Activated CD4-positive, alpha-beta T cell treated with anti-CD3 and anti-CD28 coated beads for 36 hours (primary cell): Measurements from ENCODE around the gene ELFN1. TPM values are rescaled to one million over a fixed set of nuclear protein-coding genes. Genes with fewer than 3 reads are reported as not detected.

Experiments used
- ATAC-seq: fragments of 200-7000 bp; cut with Tn5 transposase; one replicate; pipeline ENCODE4 v1.10.0; 2021; ENCODE audit warnings: mild to moderate bottlenecking, moderate library complexity
- CTCF ChIA-PET: fragments of 350-600 bp; sonication (Branson Sonifier 250); formaldehyde crosslinking; loops from one replicate; lab custom pipeline; 2021; ENCODE audit warnings: antibody characterized with exemption; lab: Charles Lee
- POLR2A ChIA-PET: fragments of 350-600 bp; sonication (Branson Sonifier 250); formaldehyde crosslinking; loops from one replicate; lab custom pipeline; 2021; ENCODE audit warnings: antibody characterized with exemption, inconsistent platforms; lab: Charles Lee
- DNase-seq: peaks from one replicate; pipeline ENCODE4 v3.0.0-alpha.2; 2020
- H3K27ac Mint-ChIP-seq: one replicate; pipeline ENCODE4 v1.8.0; 2021; ENCODE audit warnings: mixed read lengths
- H3K27me3 Mint-ChIP-seq: one replicate; pipeline ENCODE4 v1.8.0; 2021; ENCODE audit warnings: mixed read lengths
- H3K36me3 Mint-ChIP-seq: one replicate; pipeline ENCODE4 v1.8.0; 2021; ENCODE audit warnings: low read depth, mixed read lengths
- H3K4me1 Mint-ChIP-seq: one replicate; pipeline ENCODE4 v1.8.0; 2021; ENCODE audit warnings: mixed read lengths
- H3K4me3 Mint-ChIP-seq: one replicate; pipeline ENCODE4 v1.8.0; 2021; ENCODE audit warnings: mild to moderate bottlenecking, moderate library complexity, mixed read lengths
- H3K9me3 Mint-ChIP-seq: one replicate; pipeline ENCODE4 v1.8.0; 2021; ENCODE audit warnings: low read depth, mixed read lengths
- intact Hi-C, 2 experiments: fragments of 100-400 bp; cut with DNase I in 1 of 2; cut with micrococcal nuclease in 1 of 2; formaldehyde crosslinking; loops; one replicate each; pipeline versions ENCODE4 v1.14.2 to v1.15.1; 2022 to 2024; cut with DNase I, micrococcal nuclease
- total RNA-seq, 2 experiments: library from RNA; stranded (reverse); gene quantifications; one replicate each; pipeline ENCODE4 v1.2.3, GENCODE V29; 2021

The ELFN1 gene
- total RNA-seq, 2 experiments from 2014 or later: 0.05 to 0.09 TPM

DNA sequence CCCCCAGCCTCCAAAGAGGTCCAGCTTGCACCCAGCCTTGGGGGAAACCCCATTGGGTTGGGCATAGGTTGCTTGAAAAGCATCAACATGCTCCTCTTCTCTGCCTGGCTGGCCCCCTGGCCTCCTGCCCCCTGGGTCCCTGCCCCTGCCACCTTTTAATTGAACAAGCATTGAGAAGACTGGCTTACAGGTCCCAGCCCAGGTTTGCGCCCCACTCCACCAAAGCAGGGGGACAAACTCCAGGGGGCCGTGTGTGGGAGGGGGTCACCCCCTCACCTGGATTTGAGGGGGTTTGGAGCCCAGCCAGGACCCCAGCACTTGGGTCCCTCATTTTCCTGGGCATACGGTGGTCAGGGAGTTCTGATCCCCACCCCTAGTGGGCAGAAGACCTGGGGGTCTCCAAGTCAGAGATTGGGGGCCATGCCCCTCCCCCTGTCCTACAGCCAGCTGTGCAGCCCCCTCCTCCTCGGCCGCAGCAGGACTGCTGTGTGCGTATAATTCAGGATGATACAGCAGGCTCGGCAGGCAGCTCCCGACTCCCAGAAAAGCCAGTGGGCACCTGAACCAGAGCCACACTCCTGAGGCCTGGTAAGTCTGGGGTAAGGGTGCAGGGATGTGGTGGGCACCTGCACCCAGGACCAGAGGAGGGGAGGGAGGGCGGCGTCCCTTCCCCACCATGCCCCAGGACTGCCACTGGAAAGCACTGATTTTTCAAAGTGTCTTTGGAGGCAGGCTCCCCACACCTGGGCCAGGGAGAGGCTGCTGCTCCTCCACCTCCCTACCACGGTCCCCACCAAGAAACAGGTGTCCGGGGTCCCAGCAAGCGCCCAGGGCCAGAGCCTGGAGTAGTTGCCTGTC is 1.7 kb downstream of the ELFN1 start:
- Mint-ChIP-seq H3K36me3 (no peaks in the 10 kb centered on the region), H3K27me3 (peaks cover 21% of the 10 kb centered on the region), H3K4me1 (peaks cover 6% of the 10 kb centered on the region), H3K4me3 (no peak overlapping the region), H3K27ac (no peak overlapping the region), H3K9me3 (no peaks in the 10 kb centered on the region)
- no peak for ATAC-seq
- ChIA-PET CTCF (no interaction called here), POLR2A (no interaction called here)
- intact Hi-C loops: no loop called here
- peak; percentile 6 for DNase-seq

DNA sequence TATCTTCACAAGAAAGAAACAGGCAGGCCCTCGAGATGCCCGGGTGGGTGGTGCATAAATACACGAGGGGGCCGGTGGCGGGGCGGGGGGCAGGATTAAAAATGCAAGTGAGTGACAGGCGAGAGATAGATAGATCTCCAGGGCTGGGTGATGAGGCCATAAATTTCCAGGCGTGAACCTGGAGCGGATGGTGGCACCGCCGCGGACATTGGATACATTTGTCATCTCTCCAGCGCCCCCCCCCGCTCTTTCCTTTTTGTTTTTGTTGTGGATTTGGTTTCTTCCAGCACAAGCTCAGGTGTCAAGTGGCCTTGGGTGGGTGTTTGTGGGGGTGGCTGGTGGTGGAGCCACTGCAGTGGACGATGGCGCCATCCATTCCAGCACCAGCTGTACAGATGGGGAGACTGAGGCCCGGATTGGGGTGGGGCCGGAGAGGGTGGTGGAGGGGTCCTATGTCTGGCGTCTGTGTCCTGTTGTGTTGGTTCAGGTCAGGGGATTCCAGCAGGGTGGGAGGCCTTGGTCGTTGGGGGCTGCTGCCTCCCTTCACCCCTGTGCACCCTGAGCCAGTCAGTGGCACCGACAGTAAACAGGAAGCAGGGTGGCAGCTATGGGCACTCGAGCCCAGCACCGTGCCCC is 2.9 kb downstream of the ELFN1 start:
- ChIA-PET CTCF (no interaction called here), POLR2A (no interaction called here)
- Mint-ChIP-seq H3K36me3 (no peaks in the 10 kb centered on the region), H3K9me3 (no peaks in the 10 kb centered on the region), H3K27me3 (peaks cover 18% of the 10 kb centered on the region), H3K27ac (no peak overlapping the region), H3K4me3 (no peak overlapping the region), H3K4me1 (peaks cover 5% of the 10 kb centered on the region)
- ATAC-seq: no peak
- DNase-seq: peak; percentile 1
- intact Hi-C loops: no loop called here

DNA sequence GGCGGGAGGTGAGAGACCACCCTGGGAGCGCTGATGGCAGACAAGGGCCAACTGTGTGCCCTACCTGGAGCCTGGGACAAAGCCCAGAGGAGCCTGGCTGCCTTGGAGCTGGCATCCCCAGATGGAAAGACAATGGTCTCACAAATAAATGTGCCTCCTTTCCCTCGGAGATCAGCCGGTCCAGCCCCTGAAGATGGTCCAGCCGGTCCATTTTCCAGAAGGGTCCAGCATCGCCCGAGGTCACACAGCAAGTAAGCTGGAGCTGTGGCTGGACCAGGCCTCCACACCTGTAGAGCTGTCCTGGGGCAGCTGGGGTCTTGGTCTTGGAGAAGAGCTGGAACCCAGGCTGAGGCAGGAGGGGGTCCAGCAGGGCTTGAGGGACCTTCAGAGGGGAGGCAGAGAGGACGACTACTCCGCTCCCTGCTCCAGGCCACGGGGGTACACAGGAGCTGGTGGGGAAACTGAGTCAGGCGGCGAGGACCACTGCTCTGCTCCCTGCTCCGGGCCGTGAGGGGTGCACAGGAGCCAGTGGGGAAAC is 3.6 kb downstream of the ELFN1 start:
- Mint-ChIP-seq H3K36me3 (no peaks in the 10 kb centered on the region), H3K27ac (no peak overlapping the region), H3K9me3 (no peaks in the 10 kb centered on the region), H3K4me1 (peaks cover 3% of the 10 kb centered on the region), H3K27me3 (peaks cover 13% of the 10 kb centered on the region), H3K4me3 (no peak overlapping the region)
- DNase-seq (no peak), ATAC-seq (no peak)
- intact Hi-C loops: no loop called here
- POLR2A ChIA-PET: no interaction called here
- CTCF ChIA-PET: no interaction called here

DNA sequence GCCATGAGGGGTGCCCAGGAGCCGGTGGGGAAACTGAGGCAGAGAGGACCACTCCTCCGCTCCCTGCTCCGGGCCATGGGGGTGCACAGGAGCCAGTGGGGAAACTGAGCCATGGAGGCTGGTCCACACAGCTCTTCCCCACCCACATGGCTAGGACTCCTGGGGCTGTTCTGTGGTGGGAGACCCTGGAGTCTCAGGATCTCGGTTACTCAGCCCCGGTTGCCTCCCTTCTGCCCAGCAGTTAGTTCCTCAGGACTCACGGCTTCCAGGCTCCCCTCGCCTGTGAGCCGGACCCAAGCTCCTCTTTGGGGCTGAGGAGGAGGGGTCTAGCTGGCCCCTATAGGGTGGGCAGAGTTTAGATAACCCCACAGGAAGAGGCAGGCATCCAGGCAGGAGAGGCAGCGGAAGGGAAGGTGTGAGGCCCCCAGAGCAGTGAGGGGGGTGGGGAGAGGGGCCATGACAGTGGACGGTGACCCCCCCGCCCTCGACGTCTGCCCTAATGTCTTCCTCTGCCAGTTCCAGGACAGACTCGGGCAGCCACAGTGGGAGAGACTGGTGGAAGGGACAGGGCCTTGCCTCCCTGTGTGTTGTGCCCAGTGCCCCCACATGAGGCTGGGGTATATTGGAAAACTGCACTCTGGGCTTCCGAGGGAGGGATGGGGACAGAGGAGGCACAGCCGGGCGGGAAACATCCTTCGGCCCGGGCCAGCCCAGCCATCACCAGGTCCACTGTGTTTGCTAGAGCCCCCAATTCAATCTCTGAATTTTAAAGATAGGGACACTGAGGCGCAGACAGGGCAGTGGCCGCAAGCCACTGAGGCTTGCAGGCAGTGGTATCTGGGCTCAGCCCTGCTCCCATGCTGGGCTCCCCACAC is 4.3 kb downstream of the ELFN1 start:
- DNase-seq: no peak
- Mint-ChIP-seq H3K27ac (no peak overlapping the region), H3K9me3 (no peaks in the 10 kb centered on the region), H3K36me3 (no peaks in the 10 kb centered on the region), H3K4me1 (no peaks in the 10 kb centered on the region), H3K4me3 (no peak overlapping the region), H3K27me3 (peaks cover 10% of the 10 kb centered on the region)
- no peak for ATAC-seq
- ChIA-PET CTCF (no interaction called here), POLR2A (no interaction called here)
- intact Hi-C loops: no loop called here

DNA sequence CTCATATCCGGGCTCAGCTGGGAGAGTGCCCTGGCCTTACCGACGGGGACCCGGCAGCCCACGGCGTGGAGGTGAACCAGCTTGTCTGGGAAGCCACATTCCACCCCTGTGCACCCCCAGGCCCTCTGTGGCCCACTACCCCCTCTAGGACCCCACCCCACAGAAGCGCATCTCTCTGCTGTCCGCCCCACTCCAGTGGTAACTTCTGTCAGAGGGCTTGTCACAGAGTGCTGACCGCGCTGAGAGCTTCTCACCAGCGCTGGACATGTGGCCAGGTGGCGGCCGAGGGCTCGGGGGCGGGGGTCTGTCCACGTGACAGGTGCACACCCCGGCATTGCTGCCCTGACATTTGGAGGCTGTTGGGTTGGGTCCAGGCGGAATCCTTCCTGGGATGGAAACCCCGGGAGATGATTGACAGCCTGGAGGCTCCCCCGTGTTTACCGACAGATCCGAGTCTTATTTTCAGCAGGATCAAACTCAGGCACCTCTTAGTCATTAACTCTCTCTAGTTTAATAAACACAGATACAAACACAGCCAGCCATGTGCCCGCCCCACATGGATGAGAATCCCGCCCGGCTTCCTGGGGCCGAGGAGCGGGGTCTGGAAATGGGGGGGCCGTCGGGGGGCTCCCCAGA is 5.1 kb downstream of the ELFN1 start:
- ChIA-PET POLR2A (no interaction called here), CTCF (no interaction called here)
- Mint-ChIP-seq H3K4me1 (no peaks in the 10 kb centered on the region), H3K36me3 (no peaks in the 10 kb centered on the region), H3K27me3 (peaks cover 10% of the 10 kb centered on the region), H3K27ac (no peak overlapping the region), H3K4me3 (no peak overlapping the region), H3K9me3 (no peaks in the 10 kb centered on the region)
- ATAC-seq (no peak), DNase-seq (no peak)
- intact Hi-C loops: no loop called here

DNA sequence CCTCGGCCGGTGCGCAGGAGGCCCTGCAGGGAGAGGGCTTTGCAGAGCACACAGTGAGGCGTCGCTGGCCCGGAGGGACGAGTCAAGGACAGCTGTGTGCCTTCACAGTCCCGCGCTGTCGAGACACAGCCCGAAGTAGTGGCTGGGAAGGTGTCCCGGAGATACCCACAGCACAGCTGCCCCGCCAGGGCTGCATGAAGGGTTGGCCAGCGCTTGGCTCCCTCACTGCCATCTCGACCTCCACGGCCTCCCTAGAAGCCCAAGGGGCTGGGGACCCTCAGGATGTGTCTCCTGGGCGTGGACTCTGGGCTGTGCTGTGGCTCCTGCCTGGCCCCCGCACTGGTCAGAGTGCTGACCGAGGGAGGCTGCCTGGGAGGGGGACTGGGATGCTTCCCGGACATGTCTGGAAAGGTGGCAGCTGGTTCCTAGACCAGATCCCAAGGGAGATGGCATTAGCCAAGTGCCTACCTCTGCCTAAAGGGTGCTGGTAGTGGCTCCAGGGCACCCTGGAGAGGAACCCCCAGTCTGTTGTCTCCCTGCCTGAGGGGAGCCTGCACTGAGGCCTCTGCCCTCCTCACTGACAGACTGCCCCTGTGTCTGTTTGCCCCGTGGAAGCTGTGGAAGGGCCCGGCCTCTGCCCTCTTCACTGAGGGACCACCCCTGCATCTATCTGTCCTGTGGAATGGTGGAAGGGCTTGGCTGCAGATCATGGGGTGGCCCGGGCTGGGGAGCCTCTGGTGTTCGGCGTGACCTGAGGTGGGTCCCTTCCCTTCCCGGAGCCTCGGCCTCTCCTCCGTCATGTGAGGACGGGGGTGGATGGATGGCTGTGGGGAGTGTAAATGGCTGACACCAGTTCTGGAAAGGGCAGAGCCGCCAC is 5.8 kb downstream of the ELFN1 start:
- H3K27ac Mint-ChIP-seq: no peak overlapping the region
- no peak for ATAC-seq
- no peaks in the 10 kb centered on the region for H3K36me3 Mint-ChIP-seq
- ChIA-PET CTCF (no interaction called here), POLR2A (no interaction called here)
- H3K4me3 Mint-ChIP-seq: no peak overlapping the region
- DNase-seq: no peak
- peaks cover 10% of the 10 kb centered on the region for H3K27me3 Mint-ChIP-seq
- intact Hi-C loops: no loop called here
- H3K9me3 Mint-ChIP-seq: no peaks in the 10 kb centered on the region
- H3K4me1 Mint-ChIP-seq: no peaks in the 10 kb centered on the region

DNA sequence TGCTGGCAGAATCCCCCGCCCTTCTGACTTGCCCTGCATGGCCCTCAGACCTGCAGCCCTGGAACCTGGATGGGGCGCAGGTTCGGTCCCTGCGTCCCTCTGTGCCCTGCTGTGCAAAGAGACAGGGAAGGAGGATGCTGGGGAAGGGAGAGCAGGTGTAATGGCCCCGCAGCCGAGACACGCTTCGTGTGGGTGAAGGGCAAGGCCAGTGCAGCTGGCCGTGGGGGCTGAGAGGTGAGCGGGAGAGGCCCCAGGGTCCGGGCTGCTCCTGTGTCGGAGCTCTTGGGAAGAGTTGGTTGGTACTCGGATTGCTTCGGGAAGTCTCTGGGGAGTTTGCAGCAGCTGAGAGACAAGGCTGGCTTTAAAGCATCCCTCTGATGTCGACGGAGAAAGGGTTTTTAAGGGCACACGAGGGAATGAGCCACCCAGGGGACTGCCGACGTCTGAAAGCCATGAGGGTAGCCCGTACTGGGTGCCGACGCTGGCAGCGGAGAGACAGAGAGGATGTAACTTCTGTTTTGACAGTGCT is 6.5 kb downstream of the ELFN1 start:
- Mint-ChIP-seq H3K4me3 (no peak overlapping the region), H3K36me3 (no peaks in the 10 kb centered on the region), H3K9me3 (no peaks in the 10 kb centered on the region), H3K27me3 (peaks cover 8% of the 10 kb centered on the region), H3K27ac (no peak overlapping the region), H3K4me1 (no peaks in the 10 kb centered on the region)
- DNase-seq: no peak
- ChIA-PET CTCF (no interaction called here), POLR2A (no interaction called here)
- no peak for ATAC-seq
- intact Hi-C loops: no loop called here

DNA sequence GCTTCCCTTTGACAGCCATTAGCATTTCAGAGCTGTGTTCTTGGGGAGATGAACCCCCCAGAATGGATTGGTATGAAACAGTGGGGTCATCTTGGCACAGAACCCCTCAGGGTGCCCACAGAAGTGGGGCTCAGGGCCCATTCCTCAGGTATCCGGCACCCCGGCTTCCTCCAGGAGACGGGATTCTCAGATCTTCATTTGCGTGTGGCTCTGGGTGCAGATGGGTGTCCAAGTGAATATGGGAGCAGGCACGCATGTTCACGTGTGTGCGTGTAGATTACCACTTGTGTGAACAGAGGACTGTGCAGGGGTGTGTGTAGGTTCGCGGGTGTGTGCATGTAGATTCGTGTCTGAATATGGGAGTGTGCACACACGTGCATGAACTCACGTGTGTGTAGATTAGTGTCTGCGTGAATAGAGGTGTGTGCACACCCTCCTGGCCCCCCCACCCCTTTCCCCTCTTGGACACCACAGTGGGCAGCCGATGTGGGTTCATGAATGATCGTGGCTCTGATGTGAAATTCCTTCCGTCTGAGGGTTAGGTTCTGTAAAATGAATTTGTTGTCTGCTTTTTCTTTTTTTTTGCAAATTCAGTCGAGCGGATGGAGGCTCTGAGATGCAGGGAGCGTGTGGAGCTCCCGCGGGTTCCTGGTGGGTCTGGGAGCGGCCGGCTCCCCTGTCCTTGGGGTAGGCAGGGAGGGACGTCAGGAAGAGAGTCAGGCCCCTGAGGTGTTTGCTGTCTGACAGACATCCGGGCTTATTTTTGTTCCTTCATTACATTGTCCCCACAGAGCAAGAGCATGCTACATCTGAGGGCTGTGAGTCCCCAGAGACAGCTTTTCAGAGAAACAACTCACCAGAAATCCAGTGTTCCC is 7.4 kb downstream of the ELFN1 start:
- no peak for ATAC-seq
- no peak overlapping the region for H3K4me3 Mint-ChIP-seq
- H3K36me3 Mint-ChIP-seq: no peaks in the 10 kb centered on the region
- H3K9me3 Mint-ChIP-seq: no peaks in the 10 kb centered on the region
- POLR2A ChIA-PET: no interaction called here
- intact Hi-C loops: no loop called here
- no peak overlapping the region for H3K27ac Mint-ChIP-seq
- H3K27me3 Mint-ChIP-seq: peaks cover 5% of the 10 kb centered on the region
- CTCF ChIA-PET: interaction anchor here (0.6 kb wide), 1 partner anchor 463 kb away, joined by 3 read pairs; no protein-coding TSS in a partner anchor
- no peak for DNase-seq
- no peaks in the 10 kb centered on the region for H3K4me1 Mint-ChIP-seq

DNA sequence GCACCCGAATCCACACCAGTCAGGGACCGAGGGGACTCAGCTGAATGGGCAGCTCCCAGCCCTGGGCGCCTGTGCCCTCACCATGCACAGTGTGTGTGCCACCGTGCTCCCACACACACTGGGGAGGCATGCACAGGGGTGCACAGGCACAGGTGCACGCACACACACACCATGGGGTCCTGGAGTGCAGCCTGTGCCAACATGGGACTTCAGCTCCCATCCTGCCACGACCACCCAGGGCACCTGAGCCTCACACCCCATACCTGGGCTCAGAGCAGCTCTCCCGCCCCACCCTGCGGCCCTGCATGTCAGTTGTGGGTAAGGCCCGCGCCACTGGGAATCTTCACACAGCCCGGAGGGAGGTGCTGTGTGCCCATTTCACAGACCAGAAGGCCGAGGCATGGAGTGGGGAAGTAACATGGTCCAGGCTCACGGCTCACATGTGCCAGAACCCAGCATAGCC is 8.0 kb downstream of the ELFN1 start:
- no peak overlapping the region for H3K4me3 Mint-ChIP-seq
- ChIA-PET CTCF (no interaction called here), POLR2A (no interaction called here)
- no peaks in the 10 kb centered on the region for H3K36me3 Mint-ChIP-seq
- ATAC-seq (no peak), DNase-seq (no peak)
- H3K27ac Mint-ChIP-seq: no peak overlapping the region
- peaks cover under 1% of the 10 kb centered on the region for H3K27me3 Mint-ChIP-seq
- H3K9me3 Mint-ChIP-seq: no peaks in the 10 kb centered on the region
- H3K4me1 Mint-ChIP-seq: no peaks in the 10 kb centered on the region
- intact Hi-C loops: no loop called here
